ENCODE results near the gene PPARD.
A peak's percentile ranks its signal among the peaks of the same experiment; 100 is the strongest.
"Not testable (repeated sequence)": the region's sequence is repeated elsewhere in the genome, so short reads cannot be mapped to it uniquely, and the experiment has no call there.

PPARD gene

GRCh38 chr6:35312076-35312800, 30.1 kb upstream of the PPARD start:
- DNase-seq (ENCODE audit: low spot score): no peak

GRCh38 chr6:35312807-35313206, 29.6 kb upstream of the PPARD start:
- no peak for DNase-seq (ENCODE audit: low spot score)

- DNase-seq (ENCODE audit: low spot score): no peak
Observed at GRCh38 chr6:35317483-35318195, 24.7 kb upstream of the PPARD start.

GRCh38 chr6:35318196-35319171, 23.9 kb upstream of the PPARD start:
- DNase-seq (ENCODE audit: low spot score): no peak

GRCh38 chr6:35319346-35320030, 22.9 kb upstream of the PPARD start:
- no peak for DNase-seq (ENCODE audit: low spot score)

- DNase-seq (ENCODE audit: low spot score): no peak
Observed at GRCh38 chr6:35320031-35320410, 22.3 kb upstream of the PPARD start.

- DNase-seq (ENCODE audit: low spot score): no peak
Observed at GRCh38 chr6:35321091-35321490, 21.3 kb upstream of the PPARD start.

GRCh38 chr6:35327349-35328027, 14.9 kb upstream of the PPARD start:
- DNase-seq (ENCODE audit: low spot score): peak; percentile 84

GRCh38 chr6:35328108-35328723, 14.1 kb upstream of the PPARD start:
- no peak for DNase-seq (ENCODE audit: low spot score)

- not testable (repeated sequence) for DNase-seq (ENCODE audit: low spot score)
Observed at GRCh38 chr6:35328965-35329364, 13.4 kb upstream of the PPARD start.

GRCh38 chr6:35330541-35331119, 11.7 kb upstream of the PPARD start:
- no peak for DNase-seq (ENCODE audit: low spot score)

- DNase-seq (ENCODE audit: low spot score): peak; percentile 74
Observed at GRCh38 chr6:35332074-35332887, 10.1 kb upstream of the PPARD start.

- DNase-seq (ENCODE audit: low spot score): no peak
Observed at GRCh38 chr6:35341557-35341956, 801 bp upstream of the PPARD start.

GRCh38 chr6:35343092-35343834, 905 bp downstream of the PPARD start:
- no peak for DNase-seq (ENCODE audit: low spot score)

- DNase-seq (ENCODE audit: low spot score): no peak
Observed at GRCh38 chr6:35343835-35344550, 1.6 kb downstream of the PPARD start.

- DNase-seq (ENCODE audit: low spot score): no peak
Observed at GRCh38 chr6:35351422-35351821, 9.1 kb downstream of the PPARD start.

GRCh38 chr6:35352735-35353134, 10.4 kb downstream of the PPARD start:
- DNase-seq (ENCODE audit: low spot score): no peak
